Astrocyte (in vitro differentiated cells and primary cell): Measurements from ENCODE around the gene STYXL2. TPM values are rescaled to one million over a fixed set of nuclear protein-coding genes. Genes with fewer than 3 reads are reported as not detected.

Experiments used
- DNase-seq: peaks from one replicate; pipeline ENCODE4 v3.0.0-alpha.2; 2010; ENCODE audit warnings: low read depth
- FAIRE-seq: peaks from 2 replicates; lab custom pipeline; 2011; peaks lifted over from hg19 to GRCh38; lab: Jason Lieb, UNC
- H2AFZ ChIP-seq: 2 replicates; pipeline ENCODE4 v1.6.0; 2012; ENCODE audit warnings: low read depth, low read length, inconsistent platforms
- H3K27ac ChIP-seq: 2 replicates; pipeline ENCODE4 v1.5.1; 2011; ENCODE audit warnings: low read depth, low read length, inconsistent platforms
- H3K27me3 ChIP-seq: 2 replicates; pipeline ENCODE4 v1.6.0; 2011; ENCODE audit warnings: low read length, inconsistent platforms; ENCODE audit not compliant: insufficient read depth
- H3K36me3 ChIP-seq: 2 replicates; pipeline ENCODE4 v1.5.1; 2011; ENCODE audit warnings: low read length, inconsistent platforms; ENCODE audit not compliant: insufficient read depth
- H3K4me1 ChIP-seq: 2 replicates; pipeline ENCODE4 v1.5.1; 2011; ENCODE audit warnings: low read length, inconsistent platforms; ENCODE audit not compliant: insufficient read depth
- H3K4me2 ChIP-seq: 2 replicates; pipeline ENCODE4 v1.6.0; 2012; ENCODE audit warnings: low read length, inconsistent platforms
- H3K4me3 ChIP-seq: 2 replicates; pipeline ENCODE4 v1.5.1; 2011; ENCODE audit warnings: low read depth, mild to moderate bottlenecking, low read length, inconsistent platforms; ENCODE audit not compliant: insufficient read depth
- H3K79me2 ChIP-seq: 2 replicates; pipeline ENCODE4 v1.6.0; 2012; ENCODE audit warnings: mild to moderate bottlenecking, low read length, inconsistent platforms; ENCODE audit not compliant: insufficient read depth
- H3K9ac ChIP-seq: 2 replicates; pipeline ENCODE4 v1.6.0; 2012; ENCODE audit warnings: mild to moderate bottlenecking, low read length, inconsistent platforms
- H3K9me3 ChIP-seq: 2 replicates; pipeline ENCODE4 v1.5.1; 2012; ENCODE audit warnings: low read depth, mild to moderate bottlenecking, low read length, inconsistent platforms; ENCODE audit not compliant: insufficient read depth
- H4K20me1 ChIP-seq: 2 replicates; pipeline ENCODE4 v1.6.0; 2012; ENCODE audit warnings: low read length, inconsistent platforms; ENCODE audit not compliant: insufficient read depth
- H3K27ac Mint-ChIP-seq: one replicate; pipeline ENCODE4 v1.8.0; 2021; ENCODE audit warnings: mild to moderate bottlenecking, mixed read lengths; ENCODE audit not compliant: unreplicated experiment
- H3K27me3 Mint-ChIP-seq: one replicate; pipeline ENCODE4 v1.8.0; 2021; ENCODE audit warnings: low read depth, mixed read lengths; ENCODE audit not compliant: unreplicated experiment
- H3K36me3 Mint-ChIP-seq: one replicate; pipeline ENCODE4 v1.8.0; 2021; ENCODE audit warnings: low read depth, mixed read lengths; ENCODE audit not compliant: unreplicated experiment
- H3K4me1 Mint-ChIP-seq: one replicate; pipeline ENCODE4 v1.8.0; 2021; ENCODE audit warnings: low read depth, mixed read lengths; ENCODE audit not compliant: unreplicated experiment
- H3K4me3 Mint-ChIP-seq: one replicate; pipeline ENCODE4 v1.8.0; 2021; ENCODE audit warnings: mild to moderate bottlenecking, moderate library complexity, mixed read lengths; ENCODE audit not compliant: unreplicated experiment
- H3K9me3 Mint-ChIP-seq: one replicate; pipeline ENCODE4 v1.8.0; 2021; ENCODE audit warnings: mild to moderate bottlenecking, mixed read lengths; ENCODE audit not compliant: unreplicated experiment
- EZH2 ChIP-seq: IDR thresholded peaks from 2 replicates; pipeline ENCODE4 v1.6.1; 2012; ENCODE audit warnings: mild to moderate bottlenecking, low read length, inconsistent platforms; ENCODE audit not compliant: insufficient read depth
- total RNA-seq: library from RNA; stranded (reverse); gene quantifications from 2 replicates; pipeline ENCODE4 v1.2.1, GENCODE V29; 2021
- TF ChIP-seq, protein P1 (sequence below): IDR thresholded peaks from 2 replicates; pipeline ENCODE4 v1.5.1; 2011; ENCODE audit warnings: low read depth, mild to moderate bottlenecking, inconsistent platforms, low read length, moderate library complexity; ENCODE audit not compliant: insufficient read depth

STYXL2 gene
- total RNA-seq, 1 donor from 2014 or later, result 0.82 TPM

- peaks cover under 1% of the 10 kb centered on the region for H3K36me3 Mint-ChIP-seq
- H3K9me3 Mint-ChIP-seq, result peaks cover 1% of the 10 kb centered on the region
- H3K4me2 ChIP-seq, result no peak overlapping the region
- H3K9me3 ChIP-seq, result no peaks in the 10 kb centered on the region
- H3K4me1 Mint-ChIP-seq, result peaks cover 11% of the 10 kb centered on the region
- no peaks in the 10 kb centered on the region for H3K4me1 ChIP-seq
- no peaks in the 10 kb centered on the region for H3K36me3 ChIP-seq
- TF ChIP-seq EZH2, result no peak
- TF ChIP-seq, protein P1, sequence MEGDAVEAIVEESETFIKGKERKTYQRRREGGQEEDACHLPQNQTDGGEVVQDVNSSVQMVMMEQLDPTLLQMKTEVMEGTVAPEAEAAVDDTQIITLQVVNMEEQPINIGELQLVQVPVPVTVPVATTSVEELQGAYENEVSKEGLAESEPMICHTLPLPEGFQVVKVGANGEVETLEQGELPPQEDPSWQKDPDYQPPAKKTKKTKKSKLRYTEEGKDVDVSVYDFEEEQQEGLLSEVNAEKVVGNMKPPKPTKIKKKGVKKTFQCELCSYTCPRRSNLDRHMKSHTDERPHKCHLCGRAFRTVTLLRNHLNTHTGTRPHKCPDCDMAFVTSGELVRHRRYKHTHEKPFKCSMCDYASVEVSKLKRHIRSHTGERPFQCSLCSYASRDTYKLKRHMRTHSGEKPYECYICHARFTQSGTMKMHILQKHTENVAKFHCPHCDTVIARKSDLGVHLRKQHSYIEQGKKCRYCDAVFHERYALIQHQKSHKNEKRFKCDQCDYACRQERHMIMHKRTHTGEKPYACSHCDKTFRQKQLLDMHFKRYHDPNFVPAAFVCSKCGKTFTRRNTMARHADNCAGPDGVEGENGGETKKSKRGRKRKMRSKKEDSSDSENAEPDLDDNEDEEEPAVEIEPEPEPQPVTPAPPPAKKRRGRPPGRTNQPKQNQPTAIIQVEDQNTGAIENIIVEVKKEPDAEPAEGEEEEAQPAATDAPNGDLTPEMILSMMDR, result no peak
- H4K20me1 ChIP-seq, result no peaks in the 10 kb centered on the region
- no peak overlapping the region for H3K4me3 Mint-ChIP-seq
- no peak for FAIRE-seq
- H3K27me3 ChIP-seq, result peaks cover 12% of the 10 kb centered on the region
- H3K79me2 ChIP-seq, result no peaks in the 10 kb centered on the region
- no peak overlapping the region for H3K4me3 ChIP-seq
- H3K9ac ChIP-seq, result no peak overlapping the region
- no peak overlapping the region for H2AFZ ChIP-seq
- H3K27ac ChIP-seq, result no peak overlapping the region
- H3K27ac Mint-ChIP-seq, result no peak overlapping the region
- no peaks in the 10 kb centered on the region for H3K27me3 Mint-ChIP-seq
- no peak for DNase-seq
These were observed 9.2 kb downstream of the STYXL2 start for GRCh38 chr1:167102906-167103573.

DNA sequence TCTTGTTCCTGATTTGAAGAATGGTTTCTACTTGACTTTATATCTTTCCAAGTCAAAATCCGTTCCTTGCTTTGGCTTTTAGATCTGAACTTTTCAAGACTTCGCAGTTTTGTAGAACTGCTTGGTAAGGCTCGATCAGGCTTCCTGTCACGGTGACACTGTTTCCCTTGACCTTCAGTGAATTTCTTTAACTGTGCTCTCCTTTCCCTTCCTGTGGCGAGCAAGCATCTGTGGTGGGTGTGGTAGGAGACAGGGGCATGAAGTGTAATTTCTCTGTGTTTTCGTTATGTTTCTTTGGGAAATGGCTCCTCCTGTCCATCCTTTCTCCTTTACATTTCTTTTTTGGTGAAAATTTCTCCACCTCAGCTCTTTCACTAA is 10.4 kb downstream of the STYXL2 start:
- Mint-ChIP-seq H3K4me3 (no peak overlapping the region), H3K36me3 (peaks cover 8% of the 10 kb centered on the region), H3K9me3 (peaks cover 2% of the 10 kb centered on the region), H3K4me1 (peaks cover 11% of the 10 kb centered on the region), H3K27ac (no peak overlapping the region), H3K27me3 (peaks cover 2% of the 10 kb centered on the region)
- FAIRE-seq (no peak), DNase-seq (no peak)
- Histone ChIP-seq H3K27ac (no peak overlapping the region), H3K79me2 (no peaks in the 10 kb centered on the region), H3K27me3 (peaks cover 12% of the 10 kb centered on the region), H3K4me3 (no peak overlapping the region), H3K4me1 (no peaks in the 10 kb centered on the region), H3K36me3 (no peaks in the 10 kb centered on the region), H3K4me2 (no peak overlapping the region), H2AFZ (no peak overlapping the region), H3K9ac (no peak overlapping the region), H3K9me3 (no peaks in the 10 kb centered on the region), H4K20me1 (no peaks in the 10 kb centered on the region)
- TF ChIP-seq, protein P1, result no peak
- TF ChIP-seq EZH2, result no peak
